ENCODE measurements around the gene NEK11. TPM values are rescaled to one million over a fixed set of nuclear protein-coding genes. Genes with fewer than 3 reads are reported as not detected.

Gene NEK11
- total RNA-seq, 2 donors from 2014 or later = 0.20 to 6.0 TPM

- Mint-ChIP-seq H3K27ac (no peak overlapping the region), H3K4me3 (no peak overlapping the region), H3K36me3 (ENCODE audit: low read depth) (no peaks in the 10 kb centered on the region), H3K4me1 (no peaks in the 10 kb centered on the region), H3K27me3 (ENCODE audit: insufficient read depth) (no peaks in the 10 kb centered on the region), H3K9me3 (peaks cover 20% of the 10 kb centered on the region)
- Histone ChIP-seq H3K27ac (ENCODE audit: low read depth, low read length) (no peak overlapping the region), H3K27me3 (ENCODE audit: control insufficient read depth, insufficient read depth, low read length, poor library complexity, severe bottlenecking) (no peaks in the 10 kb centered on the region), H3K4me1 (ENCODE audit: control insufficient read depth, insufficient read depth, low read length) (no peaks in the 10 kb centered on the region), H3K9me3 (ENCODE audit: control insufficient read depth, low read length) (no peaks in the 10 kb centered on the region), H3K36me3 (ENCODE audit: control insufficient read depth, insufficient read depth, low read length) (no peaks in the 10 kb centered on the region), H3K9ac (ENCODE audit: extremely low read depth, low read length, poor library complexity, severe bottlenecking) (no peak overlapping the region), H3K4me3 (ENCODE audit: low read length) (no peak overlapping the region)
- WGBS, 2 experiments (ENCODE audit: insufficient coverage in 1 of 2, insufficient read length in 1 of 2) = 91 to 100% methylated on average over 2 to 3 of the region's 3 CpGs
- no peak for DNase-seq
- no peak for TF ChIP-seq CTCF (conservative IDR thresholded peaks at IDR 0.05)
Observed at GRCh38 chr3:131260525-131260924, 233.8 kb downstream of the NEK11 start.

- TF ChIP-seq CTCF (conservative IDR thresholded peaks at IDR 0.05) = no peak
- no peak overlapping the region for H3K9ac ChIP-seq (ENCODE audit: extremely low read depth, low read length, poor library complexity, severe bottlenecking)
- no peaks in the 10 kb centered on the region for H3K4me1 ChIP-seq (ENCODE audit: control insufficient read depth, insufficient read depth, low read length)
- H3K4me1 Mint-ChIP-seq = no peaks in the 10 kb centered on the region
- no peak overlapping the region for H3K27ac Mint-ChIP-seq
- DNase-seq = no peak
- H3K4me3 Mint-ChIP-seq = no peak overlapping the region
- peaks cover 18% of the 10 kb centered on the region for H3K9me3 Mint-ChIP-seq
- no peaks in the 10 kb centered on the region for H3K36me3 Mint-ChIP-seq (ENCODE audit: low read depth)
- no peaks in the 10 kb centered on the region for H3K9me3 ChIP-seq (ENCODE audit: control insufficient read depth, low read length)
- no peaks in the 10 kb centered on the region for H3K36me3 ChIP-seq (ENCODE audit: control insufficient read depth, insufficient read depth, low read length)
- no peaks in the 10 kb centered on the region for H3K27me3 ChIP-seq (ENCODE audit: control insufficient read depth, insufficient read depth, low read length, poor library complexity, severe bottlenecking)
- no peak overlapping the region for H3K27ac ChIP-seq (ENCODE audit: low read depth, low read length)
- H3K4me3 ChIP-seq (ENCODE audit: low read length) = no peak overlapping the region
- peaks cover 1% of the 10 kb centered on the region for H3K27me3 Mint-ChIP-seq (ENCODE audit: insufficient read depth)
- 82% methylated on average over 1 of the region's 1 CpG; no CpG with 5 or more reads in 1 of the 2 experiments for WGBS, 2 experiments (ENCODE audit: insufficient coverage in 1 of 2, insufficient read length in 1 of 2)
Observed at GRCh38 chr3:131261104-131261503, 234.4 kb downstream of the NEK11 start.

- peaks cover 3% of the 10 kb centered on the region for H3K4me1 ChIP-seq (ENCODE audit: control insufficient read depth, insufficient read depth, low read length)
- H3K4me3 Mint-ChIP-seq = no peak overlapping the region
- no peaks in the 10 kb centered on the region for H3K36me3 Mint-ChIP-seq (ENCODE audit: low read depth)
- no peak overlapping the region for H3K9ac ChIP-seq (ENCODE audit: extremely low read depth, low read length, poor library complexity, severe bottlenecking)
- no peaks in the 10 kb centered on the region for H3K9me3 Mint-ChIP-seq
- H3K4me3 ChIP-seq (ENCODE audit: low read length) = no peak overlapping the region
- no peak overlapping the region for H3K27ac ChIP-seq (ENCODE audit: low read depth, low read length)
- no peaks in the 10 kb centered on the region for H3K27me3 Mint-ChIP-seq (ENCODE audit: insufficient read depth)
- H3K9me3 ChIP-seq (ENCODE audit: control insufficient read depth, low read length) = no peaks in the 10 kb centered on the region
- no peak for DNase-seq
- H3K27me3 ChIP-seq (ENCODE audit: control insufficient read depth, insufficient read depth, low read length, poor library complexity, severe bottlenecking) = no peaks in the 10 kb centered on the region
- no peaks in the 10 kb centered on the region for H3K4me1 Mint-ChIP-seq
- H3K27ac Mint-ChIP-seq = no peak overlapping the region
- WGBS, 2 experiments (ENCODE audit: insufficient coverage in 1 of 2, insufficient read length in 1 of 2) = 80 to 83% methylated on average over 1 of the region's 1 CpG
- TF ChIP-seq CTCF (conservative IDR thresholded peaks at IDR 0.05) = no peak
- no peaks in the 10 kb centered on the region for H3K36me3 ChIP-seq (ENCODE audit: control insufficient read depth, insufficient read depth, low read length)
Observed at GRCh38 chr3:131275556-131275955, 248.9 kb downstream of the NEK11 start.
